Right lobe of liver (tissue), 4 donors: Measurements from ENCODE around the gene SECISBP2.

Experiments
- CTCF ChIP-seq, 4 donors: fragments of 200-600 bp in 3 of 4; fragments of 450-650 bp in 1 of 4; IDR thresholded peaks; one replicate each; pipeline versions ENCODE4 v1.5.1 to v1.8.0; 2016 to 2022; ENCODE audit warnings: antibody characterized with exemption in 4 of 4, mild to moderate bottlenecking in 2 of 4
- POLR2A ChIP-seq: fragments of 450-650 bp; IDR thresholded peaks from one replicate; pipeline ENCODE4 v1.6.1; 2017; ENCODE audit warnings: antibody characterized with exemption, mild to moderate bottlenecking
- donor health status: DM: no; HTN: no; CAD: no.
- donor health status: DM: no; HTN: no; CAD: no.
- donor health status: DM: no; HTN: yes; CAD: no.

DNA sequence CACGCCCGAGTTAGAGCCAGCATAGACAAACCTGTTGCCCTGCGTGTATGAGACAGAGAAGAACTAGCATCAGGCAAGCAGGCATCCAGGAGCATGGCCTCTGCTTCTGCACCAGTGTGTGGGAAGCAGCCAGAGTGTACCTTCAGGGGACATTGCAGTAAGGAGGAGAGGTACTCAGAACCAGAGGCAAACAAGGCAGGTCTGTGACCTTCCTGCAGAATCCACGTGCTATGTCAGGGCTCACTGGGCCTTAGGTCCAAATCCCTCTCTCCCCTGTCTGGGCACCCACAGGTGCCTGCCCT lies 63.0 kb downstream of the SECISBP2 start:
- TF ChIP-seq CTCF (IDR thresholded peaks at IDR 0.05) (no peak), POLR2A (no peak)
